ENCODE measurements around the gene CD6. TPM values are rescaled to one million over a fixed set of nuclear protein-coding genes. Genes with fewer than 3 reads are reported as not detected.

The CD6 gene
- total and polyA plus RNA-seq, 8 donors = 0.23 to 2.3 (median 1.0) TPM

DNA sequence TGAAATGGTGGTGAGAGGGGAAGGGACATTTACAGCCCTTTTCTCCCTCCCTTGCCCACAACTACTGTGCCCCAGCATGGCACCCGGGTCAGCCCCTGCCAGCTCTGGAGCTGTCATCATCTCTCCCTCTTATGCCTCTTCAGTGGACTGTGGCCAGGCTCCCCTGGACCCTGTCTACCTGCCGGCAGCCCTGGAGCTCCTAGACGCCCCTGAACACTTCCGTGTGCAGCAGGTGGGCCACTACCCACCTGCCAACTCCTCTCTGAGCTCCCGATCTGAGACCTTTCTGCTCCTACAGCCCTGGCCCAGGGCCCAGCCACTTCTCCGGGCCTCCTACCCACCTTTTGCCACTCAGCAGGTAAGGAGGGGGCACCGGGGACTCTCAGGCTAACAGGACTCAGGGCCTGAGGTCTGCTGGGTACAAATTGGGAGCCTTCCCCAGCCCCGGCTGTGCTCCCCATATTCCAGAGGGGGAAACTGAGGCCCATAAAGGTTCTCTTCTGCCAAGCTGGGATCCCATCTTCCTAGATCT is 44.4 kb upstream of the CD6 start:
- intact Hi-C loops (cut with DNase I) = no loop called here

DNA sequence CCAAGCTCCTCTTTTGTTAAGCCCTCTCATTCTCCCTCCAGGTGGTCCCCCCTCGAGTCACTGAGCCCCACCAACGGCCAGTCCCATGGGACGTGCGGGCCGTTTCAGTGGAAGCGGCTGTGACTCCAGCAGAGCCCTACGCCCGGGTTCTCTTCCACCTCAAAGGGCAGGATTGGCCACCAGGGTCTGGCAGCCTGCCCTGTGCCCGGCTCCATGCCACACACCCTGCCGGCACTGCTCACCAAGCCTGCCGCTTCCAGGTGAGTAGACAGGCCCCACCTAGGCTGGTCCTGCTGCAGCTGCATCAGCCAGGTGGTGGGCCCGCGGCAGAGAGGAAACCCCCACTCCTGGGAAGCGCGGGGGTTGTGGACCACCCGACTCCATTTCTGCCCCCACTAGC is 43.9 kb upstream of the CD6 start:
- DNase-seq (no peak), ATAC-seq (peak in 1 of 4 donors; percentile 16), FAIRE-seq (no peak)
- intact Hi-C loops (cut with DNase I) = no loop called here
- Histone ChIP-seq H3K4me1 (peaks cover 0 to 4% (median 4%) of the 10 kb centered on the region in 3 donors), H3K27ac (no peak overlapping the region), H3K36me3 (peaks cover 0 to under 1% (median 0%) of the 10 kb centered on the region in 3 donors), H3K4me3 (no peak overlapping the region), H3K27me3 (no peaks in the 10 kb centered on the region), H3K9me3 (no peaks in the 10 kb centered on the region)
- TF ChIP-seq, protein P1, sequence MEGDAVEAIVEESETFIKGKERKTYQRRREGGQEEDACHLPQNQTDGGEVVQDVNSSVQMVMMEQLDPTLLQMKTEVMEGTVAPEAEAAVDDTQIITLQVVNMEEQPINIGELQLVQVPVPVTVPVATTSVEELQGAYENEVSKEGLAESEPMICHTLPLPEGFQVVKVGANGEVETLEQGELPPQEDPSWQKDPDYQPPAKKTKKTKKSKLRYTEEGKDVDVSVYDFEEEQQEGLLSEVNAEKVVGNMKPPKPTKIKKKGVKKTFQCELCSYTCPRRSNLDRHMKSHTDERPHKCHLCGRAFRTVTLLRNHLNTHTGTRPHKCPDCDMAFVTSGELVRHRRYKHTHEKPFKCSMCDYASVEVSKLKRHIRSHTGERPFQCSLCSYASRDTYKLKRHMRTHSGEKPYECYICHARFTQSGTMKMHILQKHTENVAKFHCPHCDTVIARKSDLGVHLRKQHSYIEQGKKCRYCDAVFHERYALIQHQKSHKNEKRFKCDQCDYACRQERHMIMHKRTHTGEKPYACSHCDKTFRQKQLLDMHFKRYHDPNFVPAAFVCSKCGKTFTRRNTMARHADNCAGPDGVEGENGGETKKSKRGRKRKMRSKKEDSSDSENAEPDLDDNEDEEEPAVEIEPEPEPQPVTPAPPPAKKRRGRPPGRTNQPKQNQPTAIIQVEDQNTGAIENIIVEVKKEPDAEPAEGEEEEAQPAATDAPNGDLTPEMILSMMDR (IDR thresholded peaks at IDR 0.05) = no peak
- WGBS, 2 donors = 78 to 85% methylated on average over 16 of the region's 16 CpGs

More for the DNA sequence above, 44.4 kb upstream of the CD6 start:
- ATAC-seq = no peak
- 74 to 87% methylated on average over 8 of the region's 8 CpGs for WGBS, 2 donors
- Histone ChIP-seq H3K9me3 (no peaks in the 10 kb centered on the region), H3K36me3 (peaks cover 0 to 6% (median 0%) of the 10 kb centered on the region in 3 donors), H3K27me3 (no peaks in the 10 kb centered on the region), H3K4me3 (no peak overlapping the region), H3K27ac (no peak overlapping the region), H3K4me1 (peaks cover 0 to 4% (median 4%) of the 10 kb centered on the region in 3 donors)
- TF ChIP-seq, protein P1 (IDR thresholded peaks at IDR 0.05) = no peak
- DNase-seq = no peak
- no peak for FAIRE-seq

DNA sequence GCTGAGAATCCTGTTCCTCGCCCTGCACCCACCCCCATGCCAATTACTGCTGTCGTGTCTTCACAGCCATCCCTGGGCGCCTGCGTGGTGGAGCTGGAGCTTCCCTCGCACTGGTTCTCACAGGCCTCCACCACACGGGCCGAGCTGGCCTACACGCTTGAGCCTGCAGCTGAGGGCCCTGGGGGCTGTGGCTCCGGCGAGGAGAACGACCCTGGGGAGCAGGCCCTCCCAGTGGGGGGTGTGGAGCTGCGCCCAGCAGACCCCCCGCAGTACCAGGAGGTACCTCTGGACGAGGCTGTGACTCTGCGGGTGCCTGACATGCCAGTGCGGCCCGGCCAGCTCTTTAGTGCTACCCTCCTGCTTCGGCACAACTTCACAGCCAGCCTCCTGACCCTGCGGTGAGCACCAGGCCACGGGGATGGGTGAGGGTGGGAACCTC is 42.9 kb upstream of the CD6 start:
- no peak for FAIRE-seq
- no peak overlapping the region for H3K27ac ChIP-seq
- WGBS, 2 donors = 82 to 83% methylated on average over 20 of the region's 20 CpGs
- TF ChIP-seq, protein P1 (IDR thresholded peaks at IDR 0.05) = no peak
- H3K4me3 ChIP-seq = no peak overlapping the region
- H3K36me3 ChIP-seq = no peaks in the 10 kb centered on the region
- intact Hi-C loops (cut with DNase I) = no loop called here
- peaks cover 0 to 4% (median 4%) of the 10 kb centered on the region in 3 donors for H3K4me1 ChIP-seq
- H3K27me3 ChIP-seq = no peaks in the 10 kb centered on the region
- no peak for ATAC-seq
- H3K9me3 ChIP-seq = no peaks in the 10 kb centered on the region
- DNase-seq = peak in 2 of 6 donors; percentile 45 to 58

DNA sequence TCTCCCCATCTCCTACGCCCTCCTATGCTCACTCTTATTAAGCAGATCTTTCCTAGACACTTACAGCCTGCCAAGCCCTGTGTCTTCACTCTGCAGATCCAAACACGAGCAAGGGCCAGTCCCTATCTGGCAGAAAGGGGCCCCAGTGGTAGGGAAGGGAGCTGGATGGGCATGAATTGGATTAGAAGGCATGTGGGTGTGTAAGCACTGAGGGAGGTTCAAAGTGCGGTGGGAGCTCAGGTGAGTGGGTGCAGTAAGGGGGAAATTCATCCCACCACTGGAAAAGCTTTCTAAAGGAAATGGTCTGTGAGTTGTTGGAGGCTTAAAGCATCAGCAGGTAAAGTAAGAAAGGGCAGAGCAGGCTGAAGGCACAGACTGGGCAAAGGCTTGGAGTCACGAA is 41.7 kb upstream of the CD6 start:
- intact Hi-C loops (cut with DNase I) = no loop called here

DNA sequence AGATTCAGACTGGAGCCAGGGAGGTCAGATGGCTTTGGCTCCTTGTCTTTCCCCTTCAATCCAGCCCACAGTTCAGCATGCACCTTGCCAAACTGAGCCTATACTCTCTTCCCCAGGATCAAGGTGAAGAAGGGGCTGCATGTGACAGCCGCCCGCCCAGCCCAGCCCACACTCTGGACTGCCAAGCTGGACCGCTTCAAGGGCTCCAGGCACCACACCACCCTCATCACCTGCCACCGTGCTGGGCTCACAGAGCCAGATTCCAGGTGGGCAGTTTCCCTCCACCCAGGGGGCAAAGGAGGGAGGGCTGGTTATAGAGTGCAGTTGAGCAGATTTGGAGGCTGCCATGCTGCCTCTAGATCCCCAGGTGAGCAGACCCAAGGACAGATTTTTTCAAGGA is 41.1 kb upstream of the CD6 start:
- DNase-seq = no peak
- H3K9me3 ChIP-seq = no peaks in the 10 kb centered on the region
- TF ChIP-seq, protein P1 (IDR thresholded peaks at IDR 0.05) = no peak
- FAIRE-seq = no peak
- no peaks in the 10 kb centered on the region for H3K4me1 ChIP-seq
- intact Hi-C loops (cut with DNase I) = no loop called here
- no peak overlapping the region for H3K4me3 ChIP-seq
- no peaks in the 10 kb centered on the region for H3K27me3 ChIP-seq
- ATAC-seq = no peak
- H3K27ac ChIP-seq = no peak overlapping the region
- H3K36me3 ChIP-seq = no peaks in the 10 kb centered on the region
- WGBS, 2 donors = 85% methylated on average over 4 of the region's 4 CpGs

More for the DNA sequence above, 41.7 kb upstream of the CD6 start:
- TF ChIP-seq, protein P1 (IDR thresholded peaks at IDR 0.05) = no peak
- no peak for FAIRE-seq
- DNase-seq = no peak
- WGBS, 2 donors = 76 to 78% methylated on average over 4 of the region's 4 CpGs
- no peak overlapping the region for H3K4me3 ChIP-seq
- no peak for ATAC-seq
- no peaks in the 10 kb centered on the region for H3K36me3 ChIP-seq
- H3K4me1 ChIP-seq = peaks cover 0 to 4% (median 3%) of the 10 kb centered on the region in 3 donors
- H3K27me3 ChIP-seq = no peaks in the 10 kb centered on the region
- H3K9me3 ChIP-seq = no peaks in the 10 kb centered on the region
- no peak overlapping the region for H3K27ac ChIP-seq
